ENCODE results near the gene HSF2BP.

GRCh38 chr21:43634618-43635017 is 24.7 kb downstream of the HSF2BP start:
- TF ChIP-seq SP1 (IDR thresholded peaks at IDR 0.05): no peak
- TF ChIP-seq BHLHE40 (IDR thresholded peaks at IDR 0.05; ENCODE audit: borderline replicate concordance): no peak
- no peak for TF ChIP-seq SUZ12 (IDR thresholded peaks at IDR 0.05)
- no peak for TF ChIP-seq ARNT (IDR thresholded peaks at IDR 0.05)
- no peak for TF ChIP-seq FOXA1 (IDR thresholded peaks at IDR 0.05)
- TF ChIP-seq FOXM1 (IDR thresholded peaks at IDR 0.05; ENCODE audit: borderline replicate concordance): no peak
- no peak for TF ChIP-seq ZNF384 (IDR thresholded peaks at IDR 0.05)
- TF ChIP-seq ELF4 (IDR thresholded peaks at IDR 0.05): no peak
- TF ChIP-seq CTBP1 (IDR thresholded peaks at IDR 0.05; ENCODE audit: borderline replicate concordance): no peak

Data from HEK293T (cell line).